HCT116 (cell line): ENCODE data around the gene PLOD2. TPM values are rescaled to one million over a fixed set of nuclear protein-coding genes. Genes with fewer than 3 reads are reported as not detected.

Experiments used
- ATAC-seq: fragments of 200-7000 bp; cut with Tn5 transposase; 2 replicates; pipeline ENCODE4 v1.9.1; 2020; ENCODE audit warnings: mild to moderate bottlenecking, moderate library complexity
- BruUV-seq: library from RNA; stranded (reverse); fragments of 400-500 nt; replicated peaks from 2 replicates; lab custom pipeline; 2021; lab: Mats Ljungman, UMichigan
- CTCF ChIA-PET: fragments of 300-600 bp; sonication (Branson Sonifier 250); formaldehyde crosslinking; loops from one replicate; lab custom pipeline; 2021; ENCODE audit warnings: antibody characterized with exemption; lab: Charles Lee
- POLR2A ChIA-PET: fragments of 300-600, 350-600 bp; sonication (Branson Sonifier 250); formaldehyde crosslinking; loops from one replicate; lab custom pipeline; 2021; ENCODE audit warnings: antibody characterized with exemption; lab: Charles Lee
- RAD21 ChIA-PET, 2 experiments: fragments of 300-600 bp; sonication (Branson Sonifier 250); formaldehyde crosslinking; loops; one replicate each; lab custom pipeline; 2023; ENCODE audit warnings: low total read pairs in 2 of 2; ENCODE audit not compliant: uncharacterized antibody in 2 of 2, unreplicated experiment in 2 of 2, low non-redundant PET in 1 of 2; lab: Charles Lee
- DNase-seq: peaks from one replicate; pipeline ENCODE4 v3.0.0-alpha.2; 2010; ENCODE audit warnings: low read depth, low spot score
- H2AFZ ChIP-seq: fragments of 200-600 bp; shearing (Covaris generic), sonication (generic); 2 replicates; pipeline ENCODE4 v1.6.1; 2017; ENCODE audit warnings: low read depth, mixed run types, mixed read lengths, antibody characterized with exemption, low read length; ENCODE audit not compliant: poor library complexity, severe bottlenecking
- H3K27ac ChIP-seq: 2 replicates; pipeline ENCODE4 v1.5.1; 2012; ENCODE audit warnings: low read depth, low read length
- H3K27me3 ChIP-seq: fragments of 200-600 bp; sonication (generic); 2 replicates; pipeline ENCODE4 v1.6.1; 2016; ENCODE audit warnings: mixed run types, low read length, mixed read lengths; ENCODE audit not compliant: insufficient read depth
- H3K36me3 ChIP-seq, 2 experiments: fragments of 200-500 bp in 1 of 2; fragments of 200-600 bp in 1 of 2; sonication (Bioruptor generic) in 1 of 2; sonication (generic) in 1 of 2; 2 replicates each; pipeline versions ENCODE4 v1.5.1 to v1.6.1; 2014 to 2016; ENCODE audit warnings: low read length in 2 of 2, inconsistent platforms in 1 of 2, mixed read lengths in 1 of 2, mixed run types in 1 of 2; ENCODE audit not compliant: insufficient read depth in 2 of 2, control insufficient read depth in 1 of 2
- H3K4me1 ChIP-seq, 2 experiments: fragments of 200-600 bp in 1 of 2; sonication (generic) in 1 of 2; 2 replicates each; pipeline versions ENCODE4 v1.5.1 to v1.6.1; 2012 to 2017; ENCODE audit warnings: low read length in 2 of 2, inconsistent platforms in 1 of 2, mild to moderate bottlenecking in 1 of 2, mixed read lengths in 1 of 2, mixed run types in 1 of 2, moderate library complexity in 1 of 2; ENCODE audit not compliant: insufficient read depth in 2 of 2, control insufficient read depth in 1 of 2
- H3K4me2 ChIP-seq: fragments of 200-600 bp; sonication (generic); 2 replicates; pipeline ENCODE4 v1.6.1; 2017; ENCODE audit warnings: mixed run types, low read length, mixed read lengths
- H3K4me3 ChIP-seq, 2 experiments: fragments of 200-600 bp in 1 of 2; sonication (generic) in 1 of 2; replicated peaks in 1 of 2; 2 replicates each; pipeline ENCODE4 v1.5.1; 2011 to 2016; ENCODE audit warnings: low read length in 2 of 2, control low read depth in 1 of 2, low read depth in 1 of 2, mild to moderate bottlenecking in 1 of 2, mixed read lengths in 1 of 2, mixed run types in 1 of 2
- H3K79me2 ChIP-seq: fragments of 200-600 bp; sonication (generic); 2 replicates; pipeline ENCODE4 v1.6.1; 2017; ENCODE audit warnings: mild to moderate bottlenecking, mixed run types, low read length, moderate library complexity, mixed read lengths; ENCODE audit not compliant: insufficient read depth
- H3K9ac ChIP-seq: fragments of 200-600 bp; sonication (generic); 2 replicates; pipeline ENCODE4 v1.6.1; 2016; ENCODE audit warnings: low read length, mixed read lengths
- H3K9me2 ChIP-seq: fragments of 200-600 bp; sonication (generic), shearing (Covaris generic); 2 replicates; pipeline ENCODE4 v1.6.1; 2017; ENCODE audit warnings: mixed run types, mild to moderate bottlenecking, moderate library complexity; ENCODE audit not compliant: insufficient read depth
- H3K9me3 ChIP-seq, 2 experiments: fragments of 200-500 bp in 1 of 2; fragments of 200-600 bp in 1 of 2; sonication (Bioruptor generic) in 1 of 2; sonication (generic) in 1 of 2; 2 replicates each; pipeline ENCODE4 v1.6.1; 2014 to 2017; ENCODE audit warnings: low read length in 2 of 2, mixed read lengths in 2 of 2, inconsistent platforms in 1 of 2, low read depth in 1 of 2, mild to moderate bottlenecking in 1 of 2, mixed run types in 1 of 2, moderate library complexity in 1 of 2; ENCODE audit not compliant: control insufficient read depth in 1 of 2, insufficient read depth in 1 of 2
- H4K20me1 ChIP-seq: fragments of 200-600 bp; sonication (generic), shearing (Covaris generic); 2 replicates; pipeline ENCODE4 v1.6.1; 2017; ENCODE audit warnings: mixed run types, mild to moderate bottlenecking, moderate library complexity; ENCODE audit not compliant: insufficient read depth
- EGR1 ChIP-seq: IDR thresholded peaks from 2 replicates; pipeline ENCODE4 v1.6.1; 2012; ENCODE audit warnings: low read depth
- ELF1 ChIP-seq: IDR thresholded peaks from 2 replicates; pipeline ENCODE4 v1.6.1; 2012; ENCODE audit warnings: low read depth, borderline replicate concordance
- EZH2 ChIP-seq: fragments of 200-600 bp; sonication (generic); IDR thresholded peaks from 2 replicates; pipeline ENCODE4 v1.6.1; 2017; ENCODE audit warnings: antibody characterized with exemption, mixed run types
- JUND ChIP-seq: IDR thresholded peaks from 2 replicates; pipeline ENCODE4 v1.6.1; 2012
- MAX ChIP-seq: IDR thresholded peaks from 2 replicates; pipeline ENCODE4 v1.6.1; 2012
- RAD21 ChIP-seq: IDR thresholded peaks from 2 replicates; pipeline ENCODE4 v1.6.1; 2012; ENCODE audit warnings: low read depth, mild to moderate bottlenecking
- REST ChIP-seq: IDR thresholded peaks from 2 replicates; pipeline ENCODE4 v1.6.1; 2012; ENCODE audit warnings: low read depth
- SIN3A ChIP-seq: IDR thresholded peaks from 2 replicates; pipeline ENCODE4 v1.6.1; 2012; ENCODE audit warnings: low read depth
- SP1 ChIP-seq: IDR thresholded peaks from 2 replicates; pipeline ENCODE4 v1.6.1; 2012; ENCODE audit warnings: low read depth
- SRF ChIP-seq: IDR thresholded peaks from 2 replicates; pipeline ENCODE4 v1.6.1; 2012; ENCODE audit warnings: low read depth
- YY1 ChIP-seq: IDR thresholded peaks from 2 replicates; pipeline ENCODE4 v1.6.1; 2011; ENCODE audit warnings: low read length, low read depth, moderate library complexity, mild to moderate bottlenecking; ENCODE audit not compliant: insufficient replicate concordance; ENCODE audit errors: extremely low read depth
- ZFX ChIP-seq: fragments of 450-650 bp; IDR thresholded peaks from 2 replicates; pipeline ENCODE4 v1.6.1; 2017
- ZNF274 ChIP-seq: fragments of 200-500 bp; sonication (Bioruptor generic); IDR thresholded peaks from 2 replicates; pipeline ENCODE4 v1.6.1; 2014; ENCODE audit warnings: mild to moderate bottlenecking, low read depth, low read length, inconsistent platforms
- intact Hi-C: fragments of 100-400 bp; cut with micrococcal nuclease; formaldehyde crosslinking; loops from 2 replicates; pipeline ENCODE4 v1.10.0; 2022
- total RNA-seq: library from RNA; stranded (reverse); gene quantifications from one replicate; pipeline ENCODE4 v1.2.1, GENCODE V29; 2021; ENCODE audit not compliant: unreplicated experiment
- TF ChIP-seq, protein P1 (sequence below): IDR thresholded peaks from 2 replicates; pipeline ENCODE4 v1.6.1; 2012
- TF ChIP-seq, protein P2 (sequence below): IDR thresholded peaks from 2 replicates; pipeline ENCODE4 v1.6.1; 2011; ENCODE audit warnings: mild to moderate bottlenecking, low read length, moderate library complexity; ENCODE audit not compliant: insufficient replicate concordance; ENCODE audit errors: extremely low read depth

The PLOD2 gene
- total RNA-seq, 1 experiment from 2014 or later: 25.8 TPM

DNA sequence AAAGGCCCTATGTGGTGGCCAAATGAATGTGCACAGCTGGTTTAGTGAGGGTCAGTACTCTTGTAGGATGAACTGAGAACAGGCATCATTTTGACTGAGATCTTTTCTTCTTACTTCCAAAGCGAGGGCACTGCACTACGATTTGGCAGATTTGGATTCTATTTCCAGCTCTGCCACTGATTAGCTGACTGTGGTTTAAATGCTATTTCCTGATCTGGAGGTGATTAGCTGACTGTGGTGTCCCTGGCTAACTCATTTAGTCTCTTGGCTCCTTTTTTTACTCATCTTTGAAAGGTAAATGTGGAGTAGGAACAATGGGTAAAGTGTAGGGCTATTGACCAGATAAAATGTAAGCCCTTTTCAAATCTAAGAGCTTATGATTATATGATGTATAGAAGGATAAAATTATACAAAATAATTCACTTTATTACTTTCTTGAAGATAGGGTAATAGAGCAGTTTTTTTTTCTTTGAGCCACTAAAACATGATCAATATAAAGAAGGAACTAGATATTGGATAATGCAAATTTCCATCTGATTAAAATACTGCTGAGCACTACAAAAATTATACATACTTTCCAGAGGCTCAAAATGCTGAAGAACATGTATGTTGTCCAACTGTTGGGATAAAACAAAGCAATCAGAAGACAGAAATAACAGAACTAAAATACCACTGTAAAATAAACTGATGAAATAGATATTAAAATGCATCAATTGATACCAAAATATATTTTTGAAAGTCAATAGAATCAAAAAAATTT, 39.7 kb upstream of the PLOD2 start:
- ATAC-seq (no peak), DNase-seq (no peak)
- Histone ChIP-seq H3K27ac (no peak overlapping the region), H3K4me3 (no peak overlapping the region), H3K9ac (no peak overlapping the region), H4K20me1 (no peaks in the 10 kb centered on the region), H3K9me3 (no peaks in the 10 kb centered on the region), H3K79me2 (no peaks in the 10 kb centered on the region), H2AFZ (no peak overlapping the region), H3K4me1 (no peaks in the 10 kb centered on the region), H3K4me2 (no peak overlapping the region), H3K9me2 (no peaks in the 10 kb centered on the region), H3K27me3 (no peaks in the 10 kb centered on the region), H3K36me3 (no peaks in the 10 kb centered on the region)
- ChIA-PET CTCF (interaction anchor here (1.2 kb wide), 1 partner anchor 13 kb away, joined by 4 read pairs; no protein-coding TSS in a partner anchor), POLR2A (no interaction called here), RAD21 (no interaction called here)
- BruUV-seq: no TSS peak
- TF ChIP-seq RAD21 (no peak), ZNF274 (no peak), SRF (no peak), YY1 (no peak), ZFX (no peak)
- TF ChIP-seq, protein P1, sequence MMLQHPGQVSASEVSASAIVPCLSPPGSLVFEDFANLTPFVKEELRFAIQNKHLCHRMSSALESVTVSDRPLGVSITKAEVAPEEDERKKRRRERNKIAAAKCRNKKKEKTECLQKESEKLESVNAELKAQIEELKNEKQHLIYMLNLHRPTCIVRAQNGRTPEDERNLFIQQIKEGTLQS: no peak
- intact Hi-C loops: no loop called here

- no peak overlapping the region for H3K4me3 ChIP-seq
- ChIA-PET POLR2A (no interaction called here), CTCF (interaction anchor here (1.2 kb wide), 1 partner anchor 12 kb away, joined by 4 read pairs; no protein-coding TSS in a partner anchor)
- TF ChIP-seq SIN3A (no peak), JUND (no peak), SP1 (no peak), EZH2 (no peak), ELF1 (no peak), MAX (no peak), YY1 (no peak), EGR1 (no peak), REST (no peak)
- TF ChIP-seq, protein P2, sequence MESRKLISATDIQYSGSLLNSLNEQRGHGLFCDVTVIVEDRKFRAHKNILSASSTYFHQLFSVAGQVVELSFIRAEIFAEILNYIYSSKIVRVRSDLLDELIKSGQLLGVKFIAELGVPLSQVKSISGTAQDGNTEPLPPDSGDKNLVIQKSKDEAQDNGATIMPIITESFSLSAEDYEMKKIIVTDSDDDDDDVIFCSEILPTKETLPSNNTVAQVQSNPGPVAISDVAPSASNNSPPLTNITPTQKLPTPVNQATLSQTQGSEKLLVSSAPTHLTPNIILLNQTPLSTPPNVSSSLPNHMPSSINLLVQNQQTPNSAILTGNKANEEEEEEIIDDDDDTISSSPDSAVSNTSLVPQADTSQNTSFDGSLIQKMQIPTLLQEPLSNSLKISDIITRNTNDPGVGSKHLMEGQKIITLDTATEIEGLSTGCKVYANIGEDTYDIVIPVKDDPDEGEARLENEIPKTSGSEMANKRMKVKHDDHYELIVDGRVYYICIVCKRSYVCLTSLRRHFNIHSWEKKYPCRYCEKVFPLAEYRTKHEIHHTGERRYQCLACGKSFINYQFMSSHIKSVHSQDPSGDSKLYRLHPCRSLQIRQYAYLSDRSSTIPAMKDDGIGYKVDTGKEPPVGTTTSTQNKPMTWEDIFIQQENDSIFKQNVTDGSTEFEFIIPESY: no peak
These were observed 38.8 kb upstream of the PLOD2 start for GRCh38 chr3:146199762-146200161.

More at GRCh38 chr3:146199762-146200161, 38.8 kb upstream of the PLOD2 start:
- Histone ChIP-seq H3K4me1 (no peaks in the 10 kb centered on the region), H3K4me2 (no peak overlapping the region), H3K27ac (no peak overlapping the region), H3K9me2 (no peaks in the 10 kb centered on the region), H3K9ac (no peak overlapping the region), H3K9me3 (no peaks in the 10 kb centered on the region), H3K79me2 (no peaks in the 10 kb centered on the region), H3K27me3 (no peaks in the 10 kb centered on the region), H3K36me3 (no peaks in the 10 kb centered on the region), H4K20me1 (no peaks in the 10 kb centered on the region), H2AFZ (no peak overlapping the region)
- intact Hi-C loops: no loop called here
- ATAC-seq (no peak), DNase-seq (no peak)
- RAD21 ChIA-PET: no interaction called here
- no TSS peak for BruUV-seq
